PC-3 (cell line): Measurements from ENCODE around the gene SLC9A9. TPM values are rescaled to one million over a fixed set of nuclear protein-coding genes. Genes with fewer than 3 reads are reported as not detected.

Experiments used
- ATAC-seq: fragments of 200-7000 bp; cut with Tn5 transposase; 2 replicates; pipeline ENCODE4 v1.9.1; 2020; ENCODE audit warnings: mild to moderate bottlenecking, moderate library complexity
- BruUV-seq: library from RNA; stranded (reverse); fragments of 400-500 nt; replicated peaks from 2 replicates; lab custom pipeline; 2021; lab: Mats Ljungman, UMichigan
- CTCF ChIA-PET: fragments of 300-600 bp; sonication (Branson Sonifier 250); formaldehyde crosslinking; loops from one replicate; lab custom pipeline; 2022; ENCODE audit warnings: antibody characterized with exemption; lab: Charles Lee
- POLR2A ChIA-PET: fragments of 300-600 bp; sonication (Branson Sonifier 250); formaldehyde crosslinking; loops from one replicate; lab custom pipeline; 2022; ENCODE audit warnings: antibody characterized with exemption; ENCODE audit not compliant: unreplicated experiment; lab: Charles Lee
- DNase-seq: peaks from one replicate; pipeline ENCODE4 v3.0.0-alpha.2; 2015
- H2AFZ ChIP-seq: fragments of 300-600 bp; sonication (generic); 2 replicates; pipeline ENCODE4 v1.6.0; 2016; ENCODE audit warnings: antibody characterized with exemption, low read length
- H3F3A ChIP-seq: fragments of 300-600 bp; sonication (generic); one replicate; pipeline ENCODE4 v1.6.0; 2017; ENCODE audit warnings: antibody characterized with exemption, low read length, control low read depth, mild to moderate bottlenecking; ENCODE audit not compliant: unreplicated experiment
- H3K27ac ChIP-seq: fragments of 300-600 bp; sonication (generic); 2 replicates; pipeline ENCODE4 v1.5.1; 2016; ENCODE audit warnings: mild to moderate bottlenecking, low read length
- H3K27me3 ChIP-seq: fragments of 300-600 bp; sonication (generic); 2 replicates; pipeline ENCODE4 v1.6.1; 2016; ENCODE audit warnings: low read length, mixed read lengths
- H3K36me3 ChIP-seq: fragments of 300-600 bp; sonication (generic); 2 replicates; pipeline ENCODE4 v1.6.1; 2016; ENCODE audit warnings: low read depth, mixed run types, low read length, mixed read lengths
- H3K4me1 ChIP-seq: fragments of 300-600 bp; sonication (generic); 2 replicates; pipeline ENCODE4 v1.5.1; 2016; ENCODE audit warnings: low read length; ENCODE audit not compliant: insufficient read depth
- H3K4me2 ChIP-seq: fragments of 300-600 bp; sonication (generic); 2 replicates; pipeline ENCODE4 v1.6.0; 2016; ENCODE audit warnings: low read length
- H3K4me3 ChIP-seq: fragments of 300-600 bp; sonication (generic); 2 replicates; pipeline ENCODE4 v1.5.1; 2016; ENCODE audit warnings: mild to moderate bottlenecking, low read length, mixed read lengths
- H3K79me2 ChIP-seq: fragments of 300-600 bp; sonication (generic); 2 replicates; pipeline ENCODE4 v1.6.1; 2017; ENCODE audit warnings: low read length, mixed read lengths
- H3K9ac ChIP-seq: fragments of 300-600 bp; sonication (generic); 2 replicates; pipeline ENCODE4 v1.6.0; 2016; ENCODE audit warnings: mild to moderate bottlenecking, low read length
- H3K9me2 ChIP-seq: fragments of 300-600 bp; sonication (generic); replicated peaks from 2 replicates; pipeline ENCODE4 v1.6.1; 2016; ENCODE audit warnings: mixed run types, low read length, mixed read lengths
- H3K9me3 ChIP-seq: fragments of 300-600 bp; sonication (generic); 2 replicates; pipeline ENCODE4 v1.6.1; 2016; ENCODE audit warnings: low read length, mixed read lengths
- H4K20me1 ChIP-seq: fragments of 300-600 bp; sonication (generic); 2 replicates; pipeline ENCODE4 v1.6.1; 2016; ENCODE audit warnings: low read length, mixed read lengths
- CTCF ChIP-seq: fragments of 300-600 bp; sonication (generic); conservative IDR thresholded peaks from 2 replicates; pipeline ENCODE4 v1.5.1; 2017; ENCODE audit warnings: antibody characterized with exemption, low read depth, mild to moderate bottlenecking, low read length
- EZH2 ChIP-seq: fragments of 300-600 bp; sonication (generic); IDR thresholded peaks from one replicate; pipeline ENCODE4 v1.6.1; 2017; ENCODE audit warnings: antibody characterized with exemption, mild to moderate bottlenecking, low read length; ENCODE audit not compliant: unreplicated experiment
- EZH2phosphoT487 ChIP-seq: fragments of 300-600 bp; sonication (generic); IDR thresholded peaks from 2 replicates; pipeline ENCODE4 v1.6.1; 2018; ENCODE audit warnings: mild to moderate bottlenecking, antibody characterized with exemption, low read length, borderline replicate concordance
- intact Hi-C: fragments of 100-400 bp; cut with micrococcal nuclease; formaldehyde crosslinking; loops from 2 replicates; pipeline ENCODE4 v1.9.0; 2023
- total RNA-seq: library from RNA; depleted of rRNA; stranded (reverse); fragments of >200 nt; gene quantifications from 2 replicates; pipeline ENCODE4 v1.2.3, GENCODE V29; 2014

Gene SLC9A9
- total RNA-seq, 1 experiment from 2014 or later = 0.07 TPM

GRCh38 chr3:143427631-143428030 is 420.6 kb downstream of the SLC9A9 start:
- CTCF ChIA-PET = no interaction called here
- Histone ChIP-seq H4K20me1 (no peaks in the 10 kb centered on the region), H3K9me2 (no peaks in the 10 kb centered on the region), H3K27ac (no peak overlapping the region), H3K4me3 (no peak overlapping the region), H3K9ac (no peak overlapping the region), H3K79me2 (no peaks in the 10 kb centered on the region), H3K4me2 (no peak overlapping the region), H3K36me3 (no peaks in the 10 kb centered on the region), H3K4me1 (no peaks in the 10 kb centered on the region), H3F3A (no peaks in the 10 kb centered on the region), H3K27me3 (no peaks in the 10 kb centered on the region), H2AFZ (no peak overlapping the region), H3K9me3 (no peaks in the 10 kb centered on the region)
- TF ChIP-seq CTCF (no peak), EZH2 (no peak), EZH2phosphoT487 (no peak)
- intact Hi-C loops = no loop called here
- DNase-seq = no peak
- ATAC-seq = no peak
- POLR2A ChIA-PET = no interaction called here
- BruUV-seq = no TSS peak

- H3K9me3 ChIP-seq = no peaks in the 10 kb centered on the region
- DNase-seq (no peak), ATAC-seq (no peak)
- POLR2A ChIA-PET = no interaction called here
- H3K27me3 ChIP-seq = no peaks in the 10 kb centered on the region
- no peak overlapping the region for H3K4me3 ChIP-seq
- no peak overlapping the region for H2AFZ ChIP-seq
- no peak overlapping the region for H3K27ac ChIP-seq
- no peak overlapping the region for H3K4me2 ChIP-seq
- no peaks in the 10 kb centered on the region for H3K36me3 ChIP-seq
- CTCF ChIA-PET = no interaction called here
- no peak overlapping the region for H3K9ac ChIP-seq
- intact Hi-C loops = no loop called here
- no peak for TF ChIP-seq EZH2
- no peak for TF ChIP-seq EZH2phosphoT487
- no peak for TF ChIP-seq CTCF
- no peaks in the 10 kb centered on the region for H3K9me2 ChIP-seq
- no peaks in the 10 kb centered on the region for H3K4me1 ChIP-seq
- no peaks in the 10 kb centered on the region for H4K20me1 ChIP-seq
- BruUV-seq = no TSS peak
- no peaks in the 10 kb centered on the region for H3F3A ChIP-seq
- H3K79me2 ChIP-seq = no peaks in the 10 kb centered on the region
Measured at GRCh38 chr3:143424874-143425273, 423.4 kb downstream of the SLC9A9 start.

- Histone ChIP-seq H3K27me3 (no peaks in the 10 kb centered on the region), H3K27ac (no peak overlapping the region), H4K20me1 (no peaks in the 10 kb centered on the region), H3K9me2 (no peaks in the 10 kb centered on the region), H3K36me3 (no peaks in the 10 kb centered on the region), H3F3A (no peaks in the 10 kb centered on the region), H3K4me2 (no peak overlapping the region), H3K4me3 (no peak overlapping the region), H3K9ac (no peak overlapping the region), H3K9me3 (no peaks in the 10 kb centered on the region), H3K4me1 (no peaks in the 10 kb centered on the region), H2AFZ (no peak overlapping the region), H3K79me2 (no peaks in the 10 kb centered on the region)
- DNase-seq (no peak), ATAC-seq (no peak)
- TF ChIP-seq EZH2phosphoT487 (no peak), CTCF (no peak), EZH2 (no peak)
- intact Hi-C loops = no loop called here
- no TSS peak for BruUV-seq
- CTCF ChIA-PET = no interaction called here
- POLR2A ChIA-PET = no interaction called here
Measured at GRCh38 chr3:143421556-143421955, 426.7 kb downstream of the SLC9A9 start.
